Adrenal gland (tissue), 5 donors: ENCODE data around the gene CCDC158.

Experiments used
- POLR2A ChIP-seq, 2 donors: fragments of 450-650 bp; IDR thresholded peaks; one replicate each; pipeline ENCODE4 v1.6.1; 2017; ENCODE audit warnings: antibody characterized with exemption in 2 of 2, mild to moderate bottlenecking in 2 of 2, moderate library complexity in 1 of 2
- TF ChIP-seq, protein P1 (sequence below), 6 experiments: fragments of 450-650 bp in 4 of 6; fragments of 200-600 bp in 2 of 6; sonication (generic) in 1 of 6; IDR thresholded peaks; 1 replicate in 5 of 6; 2 replicates in 1 of 6; pipeline versions ENCODE4 v1.5.1 to v1.8.0; 2016 to 2021; ENCODE audit warnings: antibody characterized with exemption in 6 of 6, mild to moderate bottlenecking in 2 of 6, moderate library complexity in 1 of 6
- donor health status: DM: no; HTN: no; CAD: no.

DNA sequence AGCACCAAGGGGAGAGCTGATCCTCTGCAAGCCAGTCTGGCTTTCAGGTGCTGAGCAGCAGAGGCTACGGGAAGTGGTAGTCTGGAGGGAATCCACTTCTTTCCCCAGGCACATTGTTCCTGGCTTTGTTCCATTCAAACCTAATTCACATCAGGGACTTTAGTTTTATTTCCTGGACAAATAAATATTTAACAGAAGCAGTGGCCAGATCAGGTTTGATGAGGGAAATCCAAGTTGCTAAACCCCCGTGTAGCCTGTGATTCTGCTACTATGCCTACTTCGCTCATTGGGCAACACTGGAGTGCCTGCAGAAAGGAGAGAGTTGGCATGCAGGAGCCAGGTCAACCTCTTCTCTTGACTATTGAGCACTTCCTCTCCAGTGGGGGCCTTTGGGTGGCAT lies 128.2 kb downstream of the CCDC158 start:
- TF ChIP-seq POLR2A (IDR thresholded peaks at IDR 0.05): no peak
- TF ChIP-seq, protein P1, sequence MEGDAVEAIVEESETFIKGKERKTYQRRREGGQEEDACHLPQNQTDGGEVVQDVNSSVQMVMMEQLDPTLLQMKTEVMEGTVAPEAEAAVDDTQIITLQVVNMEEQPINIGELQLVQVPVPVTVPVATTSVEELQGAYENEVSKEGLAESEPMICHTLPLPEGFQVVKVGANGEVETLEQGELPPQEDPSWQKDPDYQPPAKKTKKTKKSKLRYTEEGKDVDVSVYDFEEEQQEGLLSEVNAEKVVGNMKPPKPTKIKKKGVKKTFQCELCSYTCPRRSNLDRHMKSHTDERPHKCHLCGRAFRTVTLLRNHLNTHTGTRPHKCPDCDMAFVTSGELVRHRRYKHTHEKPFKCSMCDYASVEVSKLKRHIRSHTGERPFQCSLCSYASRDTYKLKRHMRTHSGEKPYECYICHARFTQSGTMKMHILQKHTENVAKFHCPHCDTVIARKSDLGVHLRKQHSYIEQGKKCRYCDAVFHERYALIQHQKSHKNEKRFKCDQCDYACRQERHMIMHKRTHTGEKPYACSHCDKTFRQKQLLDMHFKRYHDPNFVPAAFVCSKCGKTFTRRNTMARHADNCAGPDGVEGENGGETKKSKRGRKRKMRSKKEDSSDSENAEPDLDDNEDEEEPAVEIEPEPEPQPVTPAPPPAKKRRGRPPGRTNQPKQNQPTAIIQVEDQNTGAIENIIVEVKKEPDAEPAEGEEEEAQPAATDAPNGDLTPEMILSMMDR (IDR thresholded peaks at IDR 0.05): no peak
